Motor neuron (in vitro differentiated cells): Measurements from ENCODE around the gene RAP1A. TPM values are rescaled to one million over a fixed set of nuclear protein-coding genes. Genes with fewer than 3 reads are reported as not detected.

Source experiments
- ATAC-seq, 8 experiments: fragments of 200-7000 bp; cut with Tn5 transposase; replicated peaks in 6 of 8; 2 replicates each; pipeline ENCODE4 v1.8.0; 2021; ENCODE audit warnings: mild to moderate bottlenecking in 8 of 8, moderate library complexity in 8 of 8
- H3K27ac ChIP-seq, 2 donors: fragments of 250-450 bp; sonication (Bioruptor Pico); 2 replicates each; pipeline ENCODE4 v1.9.0; 2021; ENCODE audit warnings: antibody characterized with exemption in 2 of 2, mild to moderate bottlenecking in 2 of 2, moderate library complexity in 1 of 2
- H3K4me1 ChIP-seq, 2 donors: fragments of 250-450 bp; sonication (Bioruptor Pico); replicated peaks in 1 of 2; 2 replicates each; pipeline ENCODE4 v1.6.1; 2021; ENCODE audit warnings: antibody characterized with exemption in 2 of 2, mild to moderate bottlenecking in 2 of 2, moderate library complexity in 1 of 2
- H3K4me3 ChIP-seq, 5 donors: fragments of 250-450 bp; sonication (Bioruptor Pico); 2 replicates each; pipeline ENCODE4 v1.9.0; 2021; ENCODE audit warnings: antibody characterized with exemption in 5 of 5, mild to moderate bottlenecking in 5 of 5, moderate library complexity in 4 of 5
- WGBS, 10 experiments: fragments of 450-650 bp; shearing (Covaris generic); methylation state at CpG; one replicate each; pipeline ENCODE4 v1.0.0; 2022; 5-methylcytosine and 5-hydroxymethylcytosine counted together
- in situ Hi-C, 9 experiments: fragments of 400-800 bp; cut with MboI; loops; one replicate each; pipeline ENCODE4 v1.15.0; 2021; ENCODE audit warnings: low sequenced_read_pairs in 9 of 9, low pct_unique_long_range_greater_than_20kb in 2 of 9; ENCODE audit not compliant: unreplicated experiment in 9 of 9
- total RNA-seq, 8 experiments: library from RNA; unstranded; fragments of 300-600 nt; gene quantifications; 2 replicates each; pipeline versions ENCODE4 v1.2.3 to v1.2.4, GENCODE V29; 2022

RAP1A gene
- total RNA-seq, 8 experiments from 2014 or later = 15.2 to 42.6 (median 26.3) TPM

DNA sequence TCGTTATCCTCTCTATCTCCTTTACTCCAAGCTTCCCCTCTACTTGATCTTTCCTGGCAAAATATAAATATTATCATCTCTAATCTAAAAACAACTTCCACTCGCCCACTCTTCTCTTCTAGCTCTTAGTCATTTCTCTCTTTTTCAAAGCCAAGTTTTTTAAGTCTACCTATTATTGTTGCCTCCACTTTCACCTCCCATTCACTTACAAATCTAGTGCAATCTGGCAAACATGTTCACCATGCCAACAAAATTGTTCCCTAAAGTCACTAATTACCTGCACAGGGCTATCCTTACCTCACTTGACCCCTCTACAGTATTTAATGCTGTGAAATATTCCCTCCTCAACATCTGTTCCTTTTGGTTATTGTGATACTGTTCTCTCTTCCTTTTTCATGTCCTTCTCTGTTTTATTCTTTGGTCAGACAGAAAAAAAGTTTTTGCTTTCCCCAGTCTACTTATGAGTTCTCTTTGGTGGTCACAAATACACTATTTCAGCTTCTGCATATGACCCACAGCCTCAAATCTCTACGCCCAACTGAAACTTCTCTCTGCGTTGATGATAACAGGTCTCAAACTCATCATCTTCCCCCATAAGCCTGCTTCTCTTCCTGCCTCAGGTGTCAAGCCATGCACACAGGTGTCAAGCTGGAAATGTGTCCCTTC lies 31.9 kb upstream of the RAP1A start:
- Histone ChIP-seq H3K27ac (no peak overlapping the region), H3K4me1 (peaks cover 0 to 17% of the 10 kb centered on the region in 2 donors), H3K4me3 (no peak overlapping the region)
- ATAC-seq = no peak
- in situ Hi-C loops = no loop called here
- WGBS, 10 experiments = 33 to 88% (median 80%) methylated on average over 1 to 4 of the region's 4 CpGs

DNA sequence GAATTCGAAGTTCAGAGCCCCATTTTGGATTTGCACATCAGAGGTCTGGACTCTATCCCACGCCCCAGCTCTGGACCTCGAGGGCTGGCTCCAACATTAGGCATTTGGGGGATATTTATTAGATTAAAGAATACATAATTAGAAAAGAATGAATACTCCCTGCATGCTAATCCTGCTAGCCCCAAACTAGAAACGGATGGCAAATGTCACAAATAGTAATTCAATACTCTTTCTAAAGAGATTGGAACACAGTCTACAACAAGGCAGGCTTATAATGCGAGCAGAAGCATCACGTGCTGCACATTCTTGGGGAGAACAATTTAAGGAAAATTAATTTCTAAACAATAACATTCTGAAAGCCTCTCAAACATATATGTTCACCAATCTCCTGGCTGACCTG lies 27.7 kb upstream of the RAP1A start:
- in situ Hi-C loops = no loop called here
- ATAC-seq = peak in 1 of 8 experiments; percentile 25
- 18 to 90% (median 81%) methylated on average over 1 to 6 of the region's 6 CpGs; no CpG with 5 or more reads in 2 of the 10 experiments for WGBS, 10 experiments
- no peaks in the 10 kb centered on the region for H3K4me1 ChIP-seq
- no peak overlapping the region for H3K4me3 ChIP-seq
- no peak overlapping the region for H3K27ac ChIP-seq

GRCh38 chr1:111592389-111593361 lies 26.9 kb upstream of the RAP1A start:
- ATAC-seq = peak; percentile 67 to 100 (median 98)
- no peak overlapping the region for H3K27ac ChIP-seq
- H3K4me3 ChIP-seq = no peak overlapping the region
- in situ Hi-C loops = no loop called here
- WGBS, 10 experiments = 4 to 100% (median 65%) methylated on average over 1 to 11 of the region's 11 CpGs; no CpG with 5 or more reads in 1 of the 10 experiments
- H3K4me1 ChIP-seq = no peaks in the 10 kb centered on the region

DNA sequence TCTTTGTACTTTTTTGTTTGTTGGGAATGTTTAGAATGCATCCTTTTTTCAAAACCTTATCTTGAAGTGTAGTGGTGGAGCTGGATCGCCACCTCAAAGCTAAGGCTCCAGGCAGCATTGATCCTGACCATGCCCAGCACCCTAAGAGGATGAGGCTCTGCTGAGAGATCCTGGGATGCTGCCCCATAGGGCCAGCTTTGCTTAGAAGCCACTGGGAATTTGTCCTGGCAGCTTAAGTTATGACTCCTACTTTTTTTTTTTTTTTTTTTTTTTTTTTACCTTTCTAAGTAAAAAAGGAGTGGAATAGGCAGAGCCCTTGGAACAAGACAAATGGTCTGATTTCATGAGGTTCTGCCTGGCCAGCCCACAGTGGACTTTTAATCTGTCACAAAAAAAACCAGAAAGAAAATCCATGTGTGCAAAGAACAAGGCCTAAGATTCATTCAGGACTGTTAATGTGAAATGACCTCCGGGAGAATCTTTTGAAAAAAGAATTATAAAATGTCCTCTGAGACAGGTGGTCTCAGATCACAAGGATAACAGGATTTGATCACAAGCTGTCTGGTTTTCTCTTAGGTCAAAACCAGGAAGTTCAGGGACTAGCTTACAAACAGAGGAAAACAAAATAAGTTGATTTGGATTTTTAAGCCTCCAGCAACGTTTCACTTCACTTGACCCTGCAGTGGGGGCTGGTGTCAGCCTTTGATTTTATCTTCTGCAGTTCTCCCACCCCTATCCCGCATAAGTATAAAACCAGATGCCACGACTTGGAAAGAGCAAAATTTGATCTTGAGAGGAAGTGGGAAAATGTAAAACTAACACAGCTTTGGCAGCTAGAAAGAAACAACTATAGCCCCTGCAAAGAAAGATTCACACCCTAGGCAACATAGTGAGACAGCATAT lies 25.9 kb upstream of the RAP1A start:
- H3K4me1 ChIP-seq = no peaks in the 10 kb centered on the region
- no peak overlapping the region for H3K27ac ChIP-seq
- H3K4me3 ChIP-seq = no peak overlapping the region
- in situ Hi-C loops = no loop called here
- WGBS, 10 experiments = 43 to 100% (median 78%) methylated on average over 1 to 5 of the region's 5 CpGs
- peak in 2 of 8 experiments; percentile 46 to 50 for ATAC-seq

DNA sequence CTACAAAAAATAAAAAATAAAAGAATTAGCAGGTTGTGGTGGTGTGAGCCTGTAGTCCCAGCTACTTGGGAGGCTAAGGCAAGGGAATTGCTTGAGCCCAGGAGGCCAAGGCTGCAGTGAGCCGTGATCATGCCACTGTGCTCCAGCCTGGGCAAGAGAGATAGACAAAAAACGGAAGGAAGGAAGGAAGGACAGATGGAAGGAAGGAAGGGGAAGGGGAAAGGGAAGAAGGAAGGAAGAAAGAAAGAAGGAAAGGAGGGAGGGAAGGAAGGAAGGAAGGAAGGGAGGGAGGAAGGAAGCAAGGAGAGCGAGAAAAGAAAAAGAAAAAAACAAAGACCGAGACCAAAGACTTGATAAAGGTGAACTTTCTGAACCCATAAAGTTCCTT lies 25.3 kb upstream of the RAP1A start:
- no peak overlapping the region for H3K4me3 ChIP-seq
- H3K27ac ChIP-seq = no peak overlapping the region
- in situ Hi-C loops = no loop called here
- WGBS, 10 experiments = 85 to 100% (median 97%) methylated on average over 1 to 4 of the region's 4 CpGs; no CpG with 5 or more reads in 1 of the 10 experiments
- H3K4me1 ChIP-seq = no peaks in the 10 kb centered on the region
- no peak for ATAC-seq

GRCh38 chr1:111595807-111596206 lies 23.8 kb upstream of the RAP1A start:
- in situ Hi-C loops = no loop called here
- no peak for ATAC-seq
- WGBS, 10 experiments = 75 to 100% (median 100%) methylated on average over 1 of the region's 1 CpG; no CpG with 5 or more reads in 5 of the 10 experiments
- no peak overlapping the region for H3K4me3 ChIP-seq
- no peak overlapping the region for H3K27ac ChIP-seq
- no peaks in the 10 kb centered on the region for H3K4me1 ChIP-seq

- Histone ChIP-seq H3K4me1 (no peaks in the 10 kb centered on the region), H3K27ac (no peak overlapping the region), H3K4me3 (no peak overlapping the region)
- ATAC-seq = no peak
- 40 to 100% (median 63%) methylated on average over 1 of the region's 1 CpG; no CpG with 5 or more reads in 6 of the 10 experiments for WGBS, 10 experiments
- in situ Hi-C loops = no loop called here
Measured at GRCh38 chr1:111596499-111596898, 23.1 kb upstream of the RAP1A start.

DNA sequence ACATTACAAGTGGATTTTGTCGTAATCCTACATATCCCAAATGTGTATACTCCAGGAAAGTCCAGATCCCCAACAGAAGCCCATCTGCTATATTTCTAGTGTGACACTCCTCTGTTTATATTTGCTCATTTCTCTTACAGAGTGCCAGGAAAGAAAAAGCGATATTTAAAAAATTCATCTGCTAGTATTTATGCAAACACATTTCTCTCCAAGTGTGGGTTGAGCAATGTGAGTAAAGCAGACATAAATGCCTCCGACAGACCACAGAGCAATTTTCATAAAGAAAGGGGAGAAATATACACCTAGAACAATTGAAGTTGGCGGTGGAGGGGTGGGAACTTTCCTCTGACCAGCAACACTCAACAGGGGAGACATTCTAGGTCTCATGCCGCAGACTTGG lies 22.2 kb upstream of the RAP1A start:
- no peaks in the 10 kb centered on the region for H3K4me1 ChIP-seq
- in situ Hi-C loops = no loop called here
- 7 to 100% (median 86%) methylated on average over 1 to 5 of the region's 5 CpGs; no CpG with 5 or more reads in 1 of the 10 experiments for WGBS, 10 experiments
- H3K27ac ChIP-seq = no peak overlapping the region
- no peak overlapping the region for H3K4me3 ChIP-seq
- peak in 3 of 8 experiments; percentile 13 to 86 (median 64) for ATAC-seq

GRCh38 chr1:111598544-111598943 lies 21.0 kb upstream of the RAP1A start:
- Histone ChIP-seq H3K27ac (no peak overlapping the region), H3K4me1 (no peaks in the 10 kb centered on the region), H3K4me3 (no peak overlapping the region)
- in situ Hi-C loops = no loop called here
- WGBS, 10 experiments = 90 to 100% (median 97%) methylated on average over 1 to 6 of the region's 6 CpGs; no CpG with 5 or more reads in 2 of the 10 experiments
- ATAC-seq = no peak

GRCh38 chr1:111599781-111600693 lies 19.6 kb upstream of the RAP1A start:
- Histone ChIP-seq H3K27ac (no peak overlapping the region), H3K4me1 (no peaks in the 10 kb centered on the region), H3K4me3 (no peak overlapping the region)
- no peak for ATAC-seq
- in situ Hi-C loops = no loop called here
- WGBS, 10 experiments = 66 to 100% (median 84%) methylated on average over 1 to 10 of the region's 10 CpGs; no CpG with 5 or more reads in 1 of the 10 experiments

GRCh38 chr1:111600886-111601386 lies 18.7 kb upstream of the RAP1A start:
- in situ Hi-C loops = no loop called here
- Histone ChIP-seq H3K27ac (no peak overlapping the region), H3K4me1 (peaks cover 0 to 6% of the 10 kb centered on the region in 2 donors), H3K4me3 (no peak overlapping the region)
- no peak for ATAC-seq
- 67 to 100% (median 81%) methylated on average over 1 to 6 of the region's 6 CpGs; no CpG with 5 or more reads in 1 of the 10 experiments for WGBS, 10 experiments

GRCh38 chr1:111602302-111602701 lies 17.3 kb upstream of the RAP1A start:
- Histone ChIP-seq H3K27ac (no peak overlapping the region), H3K4me1 (peaks cover 2 to 6% of the 10 kb centered on the region in 2 donors), H3K4me3 (no peak overlapping the region)
- in situ Hi-C loops = no loop called here
- ATAC-seq = no peak
